ENCODE measurements around the gene FCER2. TPM values are rescaled to one million over a fixed set of nuclear protein-coding genes. Genes with fewer than 3 reads are reported as not detected.

Gene FCER2
- total and polyA plus RNA-seq, 3 donors from 2014 or later = 0.79 to 1.1 (median 0.87) TPM

DNA sequence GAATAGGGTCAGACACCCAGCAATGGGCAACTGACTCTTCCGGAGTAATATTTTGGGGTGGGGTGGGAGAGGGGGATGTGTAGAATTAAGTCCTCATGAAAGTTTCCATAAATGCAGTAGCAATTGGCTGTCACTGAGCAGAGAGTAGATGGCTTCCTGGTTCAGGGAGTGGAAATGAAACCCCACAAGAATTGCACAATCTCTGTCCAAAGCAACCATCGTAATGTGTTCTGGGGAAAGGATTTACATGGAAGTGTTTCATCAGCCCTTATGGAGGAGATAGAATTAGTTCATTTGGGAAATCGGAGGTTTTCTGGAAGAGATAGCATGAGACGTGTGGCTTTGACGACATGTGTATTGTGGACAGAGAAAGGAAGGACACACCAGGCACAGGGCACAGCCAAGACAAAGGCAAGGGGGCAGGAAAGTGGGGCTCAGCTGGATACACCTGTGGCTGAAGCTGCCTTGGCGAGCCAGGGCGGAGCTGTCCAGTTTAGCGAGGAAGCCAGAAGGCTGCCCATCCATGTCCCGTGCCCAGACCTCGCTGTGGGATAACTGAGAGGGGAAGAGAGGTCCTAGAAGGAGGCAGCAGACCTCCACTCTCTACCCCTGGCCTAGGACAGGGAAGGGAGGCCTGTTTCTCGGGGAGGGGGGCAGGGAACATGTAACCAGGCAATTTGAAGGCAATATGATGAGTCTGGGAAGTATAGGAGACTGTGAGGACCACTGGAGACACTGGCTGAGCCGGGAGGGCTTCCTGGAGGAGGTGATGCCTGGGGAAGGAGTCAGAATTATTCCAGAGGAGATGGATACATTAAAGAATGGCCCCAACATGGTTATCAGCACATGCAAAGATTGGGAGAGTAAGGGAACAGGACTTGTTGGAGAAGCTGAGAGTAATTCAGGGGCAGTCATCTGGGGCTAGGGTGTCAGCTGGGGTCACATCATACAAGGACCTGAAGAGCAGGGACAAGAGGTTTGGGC, 32.6 kb upstream of the FCER2 start:
- WGBS, 2 donors = 66 to 71% methylated on average over 12 of the region's 12 CpGs

GRCh38 chr19:7733376-7733775, 31.4 kb upstream of the FCER2 start:
- DNase-seq = no peak
- Histone ChIP-seq H3K36me3 (ENCODE audit: low read depth, missing control alignments) (no peaks in the 10 kb centered on the region), H3K9me3 (no peaks in the 10 kb centered on the region), H3K27ac (no peak overlapping the region), H3K27me3 (no peaks in the 10 kb centered on the region), H3K4me3 (no peak overlapping the region), H3K4me1 (peaks cover 3% of the 10 kb centered on the region)
- intact Hi-C loops (cut with DNase I; ENCODE audit: low total_unique reads) = no loop called here
- WGBS, 2 donors = 76 to 77% methylated on average over 6 of the region's 6 CpGs
- TF ChIP-seq POLR2A (IDR thresholded peaks at IDR 0.05) = no peak
- TF ChIP-seq, protein P1, sequence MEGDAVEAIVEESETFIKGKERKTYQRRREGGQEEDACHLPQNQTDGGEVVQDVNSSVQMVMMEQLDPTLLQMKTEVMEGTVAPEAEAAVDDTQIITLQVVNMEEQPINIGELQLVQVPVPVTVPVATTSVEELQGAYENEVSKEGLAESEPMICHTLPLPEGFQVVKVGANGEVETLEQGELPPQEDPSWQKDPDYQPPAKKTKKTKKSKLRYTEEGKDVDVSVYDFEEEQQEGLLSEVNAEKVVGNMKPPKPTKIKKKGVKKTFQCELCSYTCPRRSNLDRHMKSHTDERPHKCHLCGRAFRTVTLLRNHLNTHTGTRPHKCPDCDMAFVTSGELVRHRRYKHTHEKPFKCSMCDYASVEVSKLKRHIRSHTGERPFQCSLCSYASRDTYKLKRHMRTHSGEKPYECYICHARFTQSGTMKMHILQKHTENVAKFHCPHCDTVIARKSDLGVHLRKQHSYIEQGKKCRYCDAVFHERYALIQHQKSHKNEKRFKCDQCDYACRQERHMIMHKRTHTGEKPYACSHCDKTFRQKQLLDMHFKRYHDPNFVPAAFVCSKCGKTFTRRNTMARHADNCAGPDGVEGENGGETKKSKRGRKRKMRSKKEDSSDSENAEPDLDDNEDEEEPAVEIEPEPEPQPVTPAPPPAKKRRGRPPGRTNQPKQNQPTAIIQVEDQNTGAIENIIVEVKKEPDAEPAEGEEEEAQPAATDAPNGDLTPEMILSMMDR (IDR thresholded peaks at IDR 0.05) = no peak

More for the DNA sequence above, 32.6 kb upstream of the FCER2 start:
- H3K36me3 ChIP-seq (ENCODE audit: low read depth, missing control alignments) = no peaks in the 10 kb centered on the region
- DNase-seq = no peak
- no peak overlapping the region for H3K4me3 ChIP-seq
- H3K27me3 ChIP-seq = no peaks in the 10 kb centered on the region
- H3K27ac ChIP-seq = no peak overlapping the region
- peaks cover 3% of the 10 kb centered on the region for H3K4me1 ChIP-seq
- no peak for TF ChIP-seq POLR2A (IDR thresholded peaks at IDR 0.05)
- TF ChIP-seq, protein P1 (IDR thresholded peaks at IDR 0.05) = no peak
- intact Hi-C loops (cut with DNase I; ENCODE audit: low total_unique reads) = no loop called here
- no peaks in the 10 kb centered on the region for H3K9me3 ChIP-seq

GRCh38 chr19:7732045-7732444, 30.1 kb upstream of the FCER2 start, which contains the start of gene CLEC4G:
TSS of gene CLEC4G (minus strand) at chr19:7732110. CDS start at chr19:7732102, 8 bp downstream.
- no peaks in the 10 kb centered on the region for H3K27me3 ChIP-seq
- no peak for DNase-seq
- H3K4me1 ChIP-seq = peaks cover 3% of the 10 kb centered on the region
- H3K27ac ChIP-seq = no peak within 1 kb of the TSS
- 48 to 69% methylated on average over 9 of the region's 9 CpGs for WGBS, 2 donors
- H3K36me3 ChIP-seq (ENCODE audit: low read depth, missing control alignments) = no peaks in the 10 kb centered on the region
- TF ChIP-seq, protein P1 (IDR thresholded peaks at IDR 0.05) = no peak
- TF ChIP-seq POLR2A (IDR thresholded peaks at IDR 0.05) = no peak
- H3K9me3 ChIP-seq = no peaks in the 10 kb centered on the region
- intact Hi-C loops (cut with DNase I; ENCODE audit: low total_unique reads) = no loop called here
- no peak within 1 kb of the TSS for H3K4me3 ChIP-seq

DNA sequence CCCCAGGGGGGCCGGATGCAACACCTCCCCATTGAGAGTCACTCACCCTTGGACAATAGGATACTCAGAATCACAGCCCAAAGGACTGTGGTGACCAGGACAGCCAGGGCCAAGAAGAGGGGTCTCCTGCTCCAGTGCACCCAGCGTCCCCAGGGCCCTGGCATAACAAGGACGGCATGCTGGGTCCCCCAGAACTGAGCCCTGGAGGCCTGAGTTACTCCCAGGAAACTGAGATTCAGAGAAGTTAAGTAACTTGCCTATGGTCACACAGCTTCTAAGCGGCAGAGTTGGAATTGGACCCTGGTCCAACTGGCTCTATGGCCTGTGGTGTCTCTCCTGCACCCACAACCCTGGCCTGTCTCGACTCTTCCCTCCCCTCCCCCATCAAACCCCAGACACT, 29.7 kb upstream of the FCER2 start:
- 61 to 68% methylated on average over 4 to 5 of the region's 5 CpGs for WGBS, 2 donors
- Histone ChIP-seq H3K36me3 (ENCODE audit: low read depth, missing control alignments) (no peaks in the 10 kb centered on the region), H3K4me1 (peaks cover 3% of the 10 kb centered on the region), H3K27ac (no peak overlapping the region), H3K4me3 (no peak overlapping the region), H3K9me3 (no peaks in the 10 kb centered on the region), H3K27me3 (no peaks in the 10 kb centered on the region)
- intact Hi-C loops (cut with DNase I; ENCODE audit: low total_unique reads) = no loop called here
- DNase-seq = no peak
- no peak for TF ChIP-seq POLR2A (IDR thresholded peaks at IDR 0.05)
- TF ChIP-seq, protein P1 (IDR thresholded peaks at IDR 0.05) = no peak
